ENCODE data around the gene RAPGEF4.

The RAPGEF4 gene

GRCh38 chr2:172822585-172822984 is 86.9 kb downstream of the RAPGEF4 start:
- TF ChIP-seq TAF1 (IDR thresholded peaks at IDR 0.05; ENCODE audit: borderline replicate concordance, insufficient read depth, low read length): no peak
- no peak for TF ChIP-seq FOXP2 (optimal IDR thresholded peaks at IDR 0.05; ENCODE audit: borderline replicate concordance, extremely low read depth, extremely low read length, insufficient read depth)
- no peak for TF ChIP-seq SIN3A (IDR thresholded peaks at IDR 0.05; ENCODE audit: borderline replicate concordance, insufficient read depth, low read length)
- no peak for TF ChIP-seq POLR2AphosphoS5 (IDR thresholded peaks at IDR 0.05; ENCODE audit: low read depth, low read length)

- no peak for TF ChIP-seq POLR2AphosphoS5 (IDR thresholded peaks at IDR 0.05; ENCODE audit: low read depth, low read length)
- TF ChIP-seq REST (IDR thresholded peaks at IDR 0.05; ENCODE audit: insufficient read depth in 1 of 2, low read depth in 2 of 2, low read length in 2 of 2): no peak
- no peak for TF ChIP-seq SIN3A (IDR thresholded peaks at IDR 0.05; ENCODE audit: borderline replicate concordance, insufficient read depth, low read length)
- no peak for TF ChIP-seq FOXP2 (optimal IDR thresholded peaks at IDR 0.05; ENCODE audit: borderline replicate concordance, extremely low read depth, extremely low read length, insufficient read depth)
- no peak for TF ChIP-seq TAF1 (IDR thresholded peaks at IDR 0.05; ENCODE audit: borderline replicate concordance, insufficient read depth, low read length)
These were observed 87.7 kb downstream of the RAPGEF4 start for GRCh38 chr2:172823261-172823850.

GRCh38 chr2:172826522-172826921 is 90.9 kb downstream of the RAPGEF4 start:
- TF ChIP-seq POLR2AphosphoS5 (IDR thresholded peaks at IDR 0.05; ENCODE audit: low read depth, low read length) (no peak), REST (IDR thresholded peaks at IDR 0.05; ENCODE audit: insufficient read depth in 1 of 2, low read depth in 2 of 2, low read length in 2 of 2) (no peak), TAF1 (IDR thresholded peaks at IDR 0.05; ENCODE audit: borderline replicate concordance, insufficient read depth, low read length) (no peak), FOXP2 (optimal IDR thresholded peaks at IDR 0.05; ENCODE audit: borderline replicate concordance, extremely low read depth, extremely low read length, insufficient read depth) (no peak), SIN3A (IDR thresholded peaks at IDR 0.05; ENCODE audit: borderline replicate concordance, insufficient read depth, low read length) (no peak)

GRCh38 chr2:172829229-172829628 is 93.6 kb downstream of the RAPGEF4 start:
- no peak for TF ChIP-seq REST (IDR thresholded peaks at IDR 0.05; ENCODE audit: insufficient read depth in 1 of 2, low read depth in 2 of 2, low read length in 2 of 2)
- TF ChIP-seq FOXP2 (optimal IDR thresholded peaks at IDR 0.05; ENCODE audit: borderline replicate concordance, extremely low read depth, extremely low read length, insufficient read depth): no peak
- TF ChIP-seq SIN3A (IDR thresholded peaks at IDR 0.05; ENCODE audit: borderline replicate concordance, insufficient read depth, low read length): no peak
- no peak for TF ChIP-seq TAF1 (IDR thresholded peaks at IDR 0.05; ENCODE audit: borderline replicate concordance, insufficient read depth, low read length)
- TF ChIP-seq POLR2AphosphoS5 (IDR thresholded peaks at IDR 0.05; ENCODE audit: low read depth, low read length): no peak

- TF ChIP-seq FOXP2 (optimal IDR thresholded peaks at IDR 0.05; ENCODE audit: borderline replicate concordance, extremely low read depth, extremely low read length, insufficient read depth) (no peak), REST (IDR thresholded peaks at IDR 0.05; ENCODE audit: insufficient read depth in 1 of 2, low read depth in 2 of 2, low read length in 2 of 2) (no peak)
These were observed 94.8 kb downstream of the RAPGEF4 start for GRCh38 chr2:172830482-172830881.
